A673 (cell line): ENCODE measurements around the gene ANKRD44. TPM values are rescaled to one million over a fixed set of nuclear protein-coding genes. Genes with fewer than 3 reads are reported as not detected.

Experiments used
- BruUV-seq: library from RNA; stranded (reverse); fragments of 400-500 nt; replicated peaks from 2 replicates; lab custom pipeline; 2021; lab: Mats Ljungman, UMichigan
- CTCF ChIA-PET: fragments of 300-600 bp; sonication (Branson Sonifier 250); formaldehyde crosslinking; loops from one replicate; lab custom pipeline; 2022; ENCODE audit warnings: antibody characterized with exemption; lab: Charles Lee
- POLR2A ChIA-PET: fragments of 300-600 bp; sonication (Branson Sonifier 250); formaldehyde crosslinking; loops from one replicate; lab custom pipeline; 2022; ENCODE audit warnings: antibody characterized with exemption; ENCODE audit not compliant: low non-redundant PET; lab: Charles Lee
- DNase-seq: peaks from one replicate; pipeline ENCODE4 v3.0.0-alpha.2; 2015; ENCODE audit warnings: low spot score
- H3K27ac ChIP-seq: fragments of 200-600 bp; sonication (generic); 2 replicates; pipeline ENCODE4 v1.5.1; 2016; ENCODE audit warnings: mixed run types, low read depth, mild to moderate bottlenecking, mixed read lengths, antibody characterized with exemption, low read length; ENCODE audit not compliant: poor library complexity, severe bottlenecking
- H3K27me3 ChIP-seq: fragments of 200-600 bp; sonication (generic); replicated peaks from 2 replicates; pipeline ENCODE4 v1.6.1; 2017; ENCODE audit warnings: mixed run types, low read depth, mild to moderate bottlenecking, mixed read lengths, antibody characterized with exemption, low read length; ENCODE audit not compliant: insufficient read depth, poor library complexity
- H3K36me3 ChIP-seq: fragments of 200-600 bp; sonication (generic); 2 replicates; pipeline ENCODE4 v1.6.1; 2016; ENCODE audit warnings: mixed run types, mild to moderate bottlenecking, mixed read lengths, antibody characterized with exemption, low read length; ENCODE audit not compliant: insufficient read depth, poor library complexity, severe bottlenecking
- H3K4me1 ChIP-seq: fragments of 200-600 bp; sonication (generic); 2 replicates; pipeline ENCODE4 v1.6.1; 2017; ENCODE audit warnings: mixed run types, mild to moderate bottlenecking, mixed read lengths, antibody characterized with exemption, low read length; ENCODE audit not compliant: insufficient read depth, poor library complexity, severe bottlenecking
- H3K4me3 ChIP-seq: fragments of 200-600 bp; sonication (generic); 2 replicates; pipeline ENCODE4 v1.5.1; 2016; ENCODE audit warnings: low read depth, mixed run types, mild to moderate bottlenecking, mixed read lengths, low read length; ENCODE audit not compliant: poor library complexity, severe bottlenecking
- H3K9me3 ChIP-seq: fragments of 200-600 bp; sonication (generic); 2 replicates; pipeline ENCODE4 v1.6.1; 2016; ENCODE audit warnings: mixed run types, low read depth, mild to moderate bottlenecking, mixed read lengths, antibody characterized with exemption, low read length; ENCODE audit not compliant: poor library complexity, severe bottlenecking
- EZH2 ChIP-seq: fragments of 200-600 bp; sonication (generic); IDR thresholded peaks from 2 replicates; pipeline ENCODE4 v1.6.1; 2017; ENCODE audit warnings: borderline replicate concordance, low read depth, mild to moderate bottlenecking, mixed read lengths, antibody characterized with exemption, low read length; ENCODE audit not compliant: poor library complexity, severe bottlenecking
- intact Hi-C: fragments of 100-400 bp; cut with micrococcal nuclease; formaldehyde crosslinking; loops from one replicate; pipeline ENCODE4 v1.10.0; 2022; ENCODE audit not compliant: unreplicated experiment
- total RNA-seq: library from RNA; stranded (reverse); gene quantifications from 2 replicates; pipeline ENCODE4 v1.2.3, GENCODE V29; 2021
- TF ChIP-seq, protein P1 (sequence below): fragments of 300-800, 200-600 bp; sonication (generic); conservative IDR thresholded peaks from 2 replicates; pipeline ENCODE4 v1.5.1; 2017; ENCODE audit warnings: low read depth, mild to moderate bottlenecking, antibody characterized with exemption, low read length, moderate library complexity, mixed read lengths

ANKRD44 gene
- total RNA-seq, 1 experiment from 2014 or later: 17.0 TPM

DNA sequence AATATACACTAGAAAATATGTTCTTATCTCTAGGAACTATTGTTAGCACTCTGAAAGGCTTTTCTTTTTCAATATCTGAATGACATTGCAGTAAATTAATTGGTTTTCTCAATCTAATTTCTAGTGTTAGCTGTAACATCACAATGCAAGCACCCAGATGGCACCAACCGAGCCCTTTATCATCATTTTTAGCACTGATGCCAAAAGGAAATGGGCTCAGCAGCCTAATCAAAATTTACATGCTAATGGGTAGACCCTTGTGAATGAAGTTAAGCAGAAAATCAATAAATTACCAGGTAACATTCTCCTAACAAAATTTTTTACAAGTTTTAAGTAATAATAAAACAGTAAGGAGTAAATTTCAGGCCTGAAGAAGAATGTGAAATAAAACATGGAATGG is 330.6 kb downstream of the ANKRD44 start:
- H3K9me3 ChIP-seq: no peaks in the 10 kb centered on the region
- TF ChIP-seq, protein P1, sequence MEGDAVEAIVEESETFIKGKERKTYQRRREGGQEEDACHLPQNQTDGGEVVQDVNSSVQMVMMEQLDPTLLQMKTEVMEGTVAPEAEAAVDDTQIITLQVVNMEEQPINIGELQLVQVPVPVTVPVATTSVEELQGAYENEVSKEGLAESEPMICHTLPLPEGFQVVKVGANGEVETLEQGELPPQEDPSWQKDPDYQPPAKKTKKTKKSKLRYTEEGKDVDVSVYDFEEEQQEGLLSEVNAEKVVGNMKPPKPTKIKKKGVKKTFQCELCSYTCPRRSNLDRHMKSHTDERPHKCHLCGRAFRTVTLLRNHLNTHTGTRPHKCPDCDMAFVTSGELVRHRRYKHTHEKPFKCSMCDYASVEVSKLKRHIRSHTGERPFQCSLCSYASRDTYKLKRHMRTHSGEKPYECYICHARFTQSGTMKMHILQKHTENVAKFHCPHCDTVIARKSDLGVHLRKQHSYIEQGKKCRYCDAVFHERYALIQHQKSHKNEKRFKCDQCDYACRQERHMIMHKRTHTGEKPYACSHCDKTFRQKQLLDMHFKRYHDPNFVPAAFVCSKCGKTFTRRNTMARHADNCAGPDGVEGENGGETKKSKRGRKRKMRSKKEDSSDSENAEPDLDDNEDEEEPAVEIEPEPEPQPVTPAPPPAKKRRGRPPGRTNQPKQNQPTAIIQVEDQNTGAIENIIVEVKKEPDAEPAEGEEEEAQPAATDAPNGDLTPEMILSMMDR: no peak
- TF ChIP-seq EZH2: no peak
- no peaks in the 10 kb centered on the region for H3K36me3 ChIP-seq
- intact Hi-C loops: no loop called here
- no peaks in the 10 kb centered on the region for H3K27me3 ChIP-seq
- ChIA-PET CTCF (no interaction called here), POLR2A (no interaction called here)
- no peak for DNase-seq
- no TSS peak for BruUV-seq
- no peak overlapping the region for H3K4me3 ChIP-seq
- H3K27ac ChIP-seq: no peak overlapping the region
- peaks cover 18% of the 10 kb centered on the region for H3K4me1 ChIP-seq

DNA sequence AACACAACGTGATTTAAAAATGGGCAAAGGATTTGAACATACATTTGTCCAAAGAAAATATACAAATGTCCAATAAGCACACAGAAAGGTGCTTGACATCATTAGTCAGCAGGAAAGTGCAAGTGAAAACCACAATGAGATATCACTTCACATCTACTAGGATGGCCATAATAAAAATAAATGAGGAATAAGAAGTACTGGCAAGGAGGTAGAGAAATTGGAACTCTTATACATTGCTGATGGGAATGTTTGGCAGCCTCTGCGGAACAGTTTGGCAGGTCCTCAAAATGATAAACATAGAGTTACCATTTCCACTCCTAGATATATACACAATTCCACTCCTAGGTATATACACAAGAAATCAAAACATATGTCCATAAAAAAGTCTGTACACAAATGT is 333.1 kb downstream of the ANKRD44 start:
- Histone ChIP-seq H3K4me1 (peaks cover 14% of the 10 kb centered on the region), H3K36me3 (no peaks in the 10 kb centered on the region), H3K27me3 (no peaks in the 10 kb centered on the region), H3K4me3 (no peak overlapping the region), H3K27ac (no peak overlapping the region), H3K9me3 (no peaks in the 10 kb centered on the region)
- ChIA-PET CTCF (no interaction called here), POLR2A (no interaction called here)
- DNase-seq: no peak
- BruUV-seq: no TSS peak
- TF ChIP-seq EZH2: no peak
- TF ChIP-seq, protein P1: no peak
- intact Hi-C loops: no loop called here

DNA sequence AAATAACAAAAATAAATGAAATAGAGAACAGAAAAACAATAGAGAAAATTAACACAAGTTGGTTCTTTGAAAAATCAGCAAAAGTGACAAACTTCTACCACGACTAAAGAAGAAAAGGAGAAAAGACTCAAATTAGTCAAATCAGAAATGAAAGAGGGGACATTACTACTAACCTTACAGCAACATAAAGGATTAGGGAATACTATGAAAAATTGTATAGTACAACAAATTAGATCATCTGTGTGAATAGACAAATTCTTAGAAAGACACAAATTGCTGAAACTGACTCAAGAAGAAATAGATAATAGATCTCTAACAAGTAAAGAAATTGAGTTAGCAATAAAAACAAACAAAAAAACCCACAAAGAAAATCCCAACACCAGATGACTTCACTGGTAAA is 335.6 kb downstream of the ANKRD44 start:
- CTCF ChIA-PET: no interaction called here
- no peak overlapping the region for H3K27ac ChIP-seq

More for the DNA sequence above, 335.6 kb downstream of the ANKRD44 start:
- no peak for TF ChIP-seq EZH2
- TF ChIP-seq, protein P1: no peak
- H3K36me3 ChIP-seq: no peaks in the 10 kb centered on the region
- DNase-seq: no peak
- intact Hi-C loops: no loop called here
- H3K4me1 ChIP-seq: peaks cover 9% of the 10 kb centered on the region
- BruUV-seq: no TSS peak
- H3K27me3 ChIP-seq: no peaks in the 10 kb centered on the region
- H3K4me3 ChIP-seq: no peak overlapping the region
- H3K9me3 ChIP-seq: no peaks in the 10 kb centered on the region
- POLR2A ChIA-PET: no interaction called here
